Fibroblast of lung (primary cell): ENCODE data around the gene MAML2.

Experiments
- EZH2 ChIP-seq: IDR thresholded peaks from 2 replicates; pipeline ENCODE4 v1.5.1; 2012; ENCODE audit warnings: low read length, control low read depth, mild to moderate bottlenecking; ENCODE audit errors: missing control alignments
- TF ChIP-seq, protein P1 (sequence below), 2 donors: IDR thresholded peaks in 1 of 2; conservative IDR thresholded peaks in 1 of 2; 1 replicate in 1 of 2; 2 replicates in 1 of 2; pipeline ENCODE4 v1.5.1; 2011 to 2012; ENCODE audit warnings: low read length in 2 of 2, control low read depth in 1 of 2, inconsistent platforms in 1 of 2, low read depth in 1 of 2, mild to moderate bottlenecking in 1 of 2

DNA sequence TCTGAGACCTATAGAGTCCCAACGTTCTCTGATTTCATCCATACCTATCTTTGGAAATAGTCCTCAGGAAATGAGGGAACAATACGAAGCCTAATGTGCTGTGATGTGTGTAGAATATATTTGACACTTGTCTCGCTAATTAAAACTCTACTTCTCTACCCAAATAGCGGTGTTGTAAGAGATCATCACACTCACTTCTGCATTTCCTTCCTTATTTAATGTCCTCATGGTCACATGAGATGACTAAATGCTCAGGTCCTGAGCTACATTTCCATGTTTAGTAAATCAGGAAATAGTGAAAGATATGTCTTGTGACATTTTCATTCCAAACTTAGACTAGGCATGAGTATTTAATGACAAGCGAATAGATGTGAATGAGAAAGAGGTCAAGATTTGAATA lies 112.3 kb downstream of the MAML2 start:
- TF ChIP-seq, protein P1, sequence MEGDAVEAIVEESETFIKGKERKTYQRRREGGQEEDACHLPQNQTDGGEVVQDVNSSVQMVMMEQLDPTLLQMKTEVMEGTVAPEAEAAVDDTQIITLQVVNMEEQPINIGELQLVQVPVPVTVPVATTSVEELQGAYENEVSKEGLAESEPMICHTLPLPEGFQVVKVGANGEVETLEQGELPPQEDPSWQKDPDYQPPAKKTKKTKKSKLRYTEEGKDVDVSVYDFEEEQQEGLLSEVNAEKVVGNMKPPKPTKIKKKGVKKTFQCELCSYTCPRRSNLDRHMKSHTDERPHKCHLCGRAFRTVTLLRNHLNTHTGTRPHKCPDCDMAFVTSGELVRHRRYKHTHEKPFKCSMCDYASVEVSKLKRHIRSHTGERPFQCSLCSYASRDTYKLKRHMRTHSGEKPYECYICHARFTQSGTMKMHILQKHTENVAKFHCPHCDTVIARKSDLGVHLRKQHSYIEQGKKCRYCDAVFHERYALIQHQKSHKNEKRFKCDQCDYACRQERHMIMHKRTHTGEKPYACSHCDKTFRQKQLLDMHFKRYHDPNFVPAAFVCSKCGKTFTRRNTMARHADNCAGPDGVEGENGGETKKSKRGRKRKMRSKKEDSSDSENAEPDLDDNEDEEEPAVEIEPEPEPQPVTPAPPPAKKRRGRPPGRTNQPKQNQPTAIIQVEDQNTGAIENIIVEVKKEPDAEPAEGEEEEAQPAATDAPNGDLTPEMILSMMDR (conservative IDR thresholded peaks at IDR 0.05 in 1 of 2, IDR thresholded peaks at IDR 0.05 in 1 of 2; ENCODE audit: low read depth in 1 of 2, low read length in 2 of 2) = no peak
- TF ChIP-seq EZH2 = no peak
